ACC112 (cell line): ENCODE measurements around the gene TTC7B.

Experiments used
- H2AFZ ChIP-seq: fragments of 200-600 bp; sonication (generic); one replicate; pipeline ENCODE4 v1.6.0; 2017; ENCODE audit warnings: antibody characterized with exemption, low read length; ENCODE audit not compliant: unreplicated experiment
- H3K27ac ChIP-seq: fragments of 200-600 bp; sonication (generic); 2 replicates; pipeline ENCODE4 v1.5.1; 2014; ENCODE audit warnings: low read depth, mild to moderate bottlenecking, antibody characterized with exemption, low read length, moderate library complexity
- H3K27me3 ChIP-seq: fragments of 200-600 bp; sonication (generic); 2 replicates; pipeline ENCODE4 v1.6.1; 2014; ENCODE audit warnings: mild to moderate bottlenecking, antibody characterized with exemption, low read length, moderate library complexity, mixed read lengths; ENCODE audit not compliant: insufficient read depth
- H3K36me3 ChIP-seq: fragments of 200-600 bp; sonication (generic); 2 replicates; pipeline ENCODE4 v1.6.1; 2016; ENCODE audit warnings: mild to moderate bottlenecking, antibody characterized with exemption, low read length, moderate library complexity, mixed read lengths; ENCODE audit not compliant: insufficient read depth
- H3K4me1 ChIP-seq: fragments of 200-600 bp; sonication (generic); one replicate; pipeline ENCODE4 v1.6.1; 2016; ENCODE audit warnings: low read length, mixed read lengths; ENCODE audit not compliant: insufficient read depth, unreplicated experiment, control insufficient read depth
- H3K4me3 ChIP-seq: fragments of 200-600 bp; sonication (generic); 2 replicates; pipeline ENCODE4 v1.5.1; 2014; ENCODE audit warnings: mild to moderate bottlenecking, low read depth, low read length
- H3K79me2 ChIP-seq: fragments of 200-600 bp; sonication (generic); one replicate; pipeline ENCODE4 v1.6.0; 2016; ENCODE audit warnings: low read length; ENCODE audit not compliant: control insufficient read depth, unreplicated experiment, insufficient read depth

Gene TTC7B

GRCh38 chr14:90630171-90630806, 185.9 kb downstream of the TTC7B start:
- Histone ChIP-seq H3K4me1 (peaks cover 8% of the 10 kb centered on the region), H3K27ac (no peak overlapping the region), H3K36me3 (no peaks in the 10 kb centered on the region), H2AFZ (no peak overlapping the region), H3K79me2 (no peaks in the 10 kb centered on the region), H3K4me3 (no peak overlapping the region), H3K27me3 (no peaks in the 10 kb centered on the region)

DNA sequence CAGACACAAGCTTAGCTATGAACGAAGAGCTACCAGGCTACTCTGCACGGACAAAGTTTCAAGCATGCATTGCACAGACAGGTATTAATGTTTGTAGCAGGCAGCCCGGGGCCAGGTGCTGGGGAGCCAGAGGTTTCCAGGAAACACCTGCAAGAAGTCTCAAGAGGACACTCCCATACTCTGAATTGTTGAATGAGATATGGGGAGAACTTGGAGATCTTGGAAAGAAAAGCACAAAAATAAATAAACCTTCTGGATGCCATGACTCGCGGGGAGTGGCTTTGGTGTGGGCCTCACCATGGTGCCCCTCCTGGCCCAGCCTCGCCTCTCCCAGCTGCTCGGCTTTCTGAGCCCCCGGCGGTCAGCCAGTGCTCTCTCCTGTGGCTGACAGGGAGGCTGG, 186.8 kb downstream of the TTC7B start:
- Histone ChIP-seq H3K27ac (no peak overlapping the region), H3K79me2 (no peaks in the 10 kb centered on the region)

GRCh38 chr14:90628825-90629224, 187.4 kb downstream of the TTC7B start:
- no peaks in the 10 kb centered on the region for H3K79me2 ChIP-seq
- H3K27me3 ChIP-seq = no peaks in the 10 kb centered on the region
- H2AFZ ChIP-seq = no peak overlapping the region
- no peaks in the 10 kb centered on the region for H3K36me3 ChIP-seq
- no peak overlapping the region for H3K4me3 ChIP-seq
- H3K27ac ChIP-seq = no peak overlapping the region
- H3K4me1 ChIP-seq = peaks cover 22% of the 10 kb centered on the region

More for the DNA sequence above, 186.8 kb downstream of the TTC7B start:
- H3K36me3 ChIP-seq = no peaks in the 10 kb centered on the region
- no peak overlapping the region for H2AFZ ChIP-seq
- H3K4me1 ChIP-seq = peaks cover 16% of the 10 kb centered on the region
- H3K27me3 ChIP-seq = no peaks in the 10 kb centered on the region
- H3K4me3 ChIP-seq = no peak overlapping the region

DNA sequence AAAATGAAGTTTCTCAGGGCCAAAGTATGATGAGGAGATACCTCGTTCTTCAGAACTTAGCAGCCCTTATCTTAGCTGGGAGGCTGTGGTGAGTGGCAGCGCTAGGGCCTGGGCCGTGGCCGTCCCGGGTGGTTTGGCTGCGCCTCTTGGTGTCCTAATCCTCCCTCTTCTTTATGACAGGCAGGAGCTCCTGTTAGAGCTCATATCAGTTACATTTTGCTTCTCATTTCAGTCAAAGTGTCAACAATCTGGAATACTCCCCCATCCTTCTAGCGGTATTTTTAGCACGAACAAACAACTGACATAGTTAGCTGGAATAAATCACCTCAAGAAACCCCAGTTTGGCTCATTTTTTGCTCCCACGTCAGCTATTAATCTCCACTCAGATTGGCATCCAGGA, 188.8 kb downstream of the TTC7B start:
- Histone ChIP-seq H2AFZ (no peak overlapping the region), H3K27ac (no peak overlapping the region), H3K4me3 (no peak overlapping the region), H3K4me1 (peaks cover 24% of the 10 kb centered on the region), H3K36me3 (no peaks in the 10 kb centered on the region), H3K27me3 (no peaks in the 10 kb centered on the region), H3K79me2 (no peaks in the 10 kb centered on the region)

GRCh38 chr14:90626550-90626949, 189.7 kb downstream of the TTC7B start:
- H3K4me3 ChIP-seq = no peak overlapping the region
- H3K36me3 ChIP-seq = no peaks in the 10 kb centered on the region
- H2AFZ ChIP-seq = no peak overlapping the region
- H3K27ac ChIP-seq = no peak overlapping the region
- no peaks in the 10 kb centered on the region for H3K27me3 ChIP-seq
- H3K79me2 ChIP-seq = no peaks in the 10 kb centered on the region
- H3K4me1 ChIP-seq = peaks cover 24% of the 10 kb centered on the region

- Histone ChIP-seq H3K4me3 (no peak overlapping the region), H3K27me3 (no peaks in the 10 kb centered on the region)
Measured at GRCh38 chr14:90625445-90625844, 190.8 kb downstream of the TTC7B start.

DNA sequence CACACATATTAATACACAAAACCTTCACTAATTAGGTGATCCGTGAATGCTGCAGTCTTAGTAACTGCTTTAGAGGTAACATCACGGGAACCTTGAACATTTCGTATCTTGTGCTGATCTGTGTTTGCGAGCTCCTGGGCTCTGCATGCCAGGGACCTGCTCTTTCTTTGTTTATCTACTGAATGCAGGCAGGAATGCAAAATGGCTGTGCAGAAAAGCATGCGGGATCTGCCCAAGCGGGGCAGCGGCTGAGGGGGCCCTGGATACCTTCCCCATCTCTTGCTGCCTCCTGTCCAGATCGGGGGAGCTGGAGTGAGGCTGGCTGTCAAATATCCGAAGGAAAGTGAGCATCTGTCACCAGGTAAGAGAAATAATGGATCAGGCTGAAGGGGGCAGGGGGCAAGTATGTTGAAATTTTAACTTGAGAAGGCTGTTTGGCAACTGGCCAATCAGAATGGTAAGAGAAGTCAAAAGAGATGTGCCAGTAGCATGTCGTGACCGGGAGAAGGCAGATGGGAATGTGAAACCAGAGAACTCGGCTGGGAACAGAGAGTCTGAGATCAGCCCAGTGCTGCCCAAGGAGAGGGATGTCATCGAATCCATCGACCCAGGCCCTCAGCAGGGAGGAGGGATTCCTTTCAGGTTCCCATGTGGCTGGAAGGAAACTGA, 191.4 kb downstream of the TTC7B start:
- no peaks in the 10 kb centered on the region for H3K36me3 ChIP-seq
- no peak overlapping the region for H3K27ac ChIP-seq
- peak overlapping the region; percentile 3; the same call in 1 of the 2 replicates for H3K4me3 ChIP-seq
- no peaks in the 10 kb centered on the region for H3K79me2 ChIP-seq
- no peak overlapping the region for H2AFZ ChIP-seq
- peaks cover 24% of the 10 kb centered on the region for H3K4me1 ChIP-seq
- H3K27me3 ChIP-seq = no peaks in the 10 kb centered on the region

More at GRCh38 chr14:90625445-90625844, 190.8 kb downstream of the TTC7B start:
- H2AFZ ChIP-seq = no peak overlapping the region
- no peak overlapping the region for H3K27ac ChIP-seq
- H3K4me1 ChIP-seq = peaks cover 24% of the 10 kb centered on the region
- no peaks in the 10 kb centered on the region for H3K79me2 ChIP-seq
- H3K36me3 ChIP-seq = no peaks in the 10 kb centered on the region

DNA sequence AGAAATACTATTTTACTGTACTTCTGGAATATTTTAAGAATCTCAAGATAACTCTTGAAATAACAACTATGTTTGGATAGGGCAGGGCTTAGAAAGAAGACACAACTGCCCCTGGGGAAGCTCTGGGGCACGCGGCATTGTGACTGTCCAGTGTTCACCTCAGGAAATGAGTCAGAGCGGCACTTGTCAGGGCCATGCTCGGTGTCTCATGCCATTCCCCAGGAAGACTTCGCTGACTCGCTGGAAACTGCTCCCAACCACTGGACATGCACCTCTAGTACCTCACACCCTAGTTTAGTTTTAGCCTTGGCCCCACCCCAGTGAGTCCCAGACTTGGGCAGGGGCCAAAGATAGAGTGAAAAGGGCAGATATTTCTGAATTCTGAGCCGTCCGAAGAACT, 192.0 kb downstream of the TTC7B start:
- H3K4me3 ChIP-seq = peak overlapping the region; percentile 3; the same call in 1 of the 2 replicates
- no peaks in the 10 kb centered on the region for H3K36me3 ChIP-seq
- H3K27ac ChIP-seq = no peak overlapping the region
- peaks cover 24% of the 10 kb centered on the region for H3K4me1 ChIP-seq
- H2AFZ ChIP-seq = no peak overlapping the region
- no peaks in the 10 kb centered on the region for H3K27me3 ChIP-seq
- H3K79me2 ChIP-seq = no peaks in the 10 kb centered on the region

- peaks cover 28% of the 10 kb centered on the region for H3K4me1 ChIP-seq
- H3K36me3 ChIP-seq = no peaks in the 10 kb centered on the region
- H3K79me2 ChIP-seq = no peaks in the 10 kb centered on the region
Measured at GRCh38 chr14:90621201-90621600, 195.0 kb downstream of the TTC7B start.

GRCh38 chr14:90620568-90621077, 195.6 kb downstream of the TTC7B start:
- H3K4me1 ChIP-seq = peaks cover 24% of the 10 kb centered on the region
- no peaks in the 10 kb centered on the region for H3K79me2 ChIP-seq
- H3K27me3 ChIP-seq = no peaks in the 10 kb centered on the region
- no peak overlapping the region for H3K4me3 ChIP-seq
- H3K36me3 ChIP-seq = no peaks in the 10 kb centered on the region
- no peak overlapping the region for H3K27ac ChIP-seq
- no peak overlapping the region for H2AFZ ChIP-seq

More at GRCh38 chr14:90621201-90621600, 195.0 kb downstream of the TTC7B start:
- no peak overlapping the region for H3K4me3 ChIP-seq
- H3K27me3 ChIP-seq = no peaks in the 10 kb centered on the region
- no peak overlapping the region for H3K27ac ChIP-seq
- no peak overlapping the region for H2AFZ ChIP-seq

GRCh38 chr14:90619911-90620310, 196.3 kb downstream of the TTC7B start:
- Histone ChIP-seq H3K79me2 (no peaks in the 10 kb centered on the region), H3K27me3 (no peaks in the 10 kb centered on the region), H3K4me3 (no peak overlapping the region), H3K27ac (no peak overlapping the region), H2AFZ (no peak overlapping the region), H3K36me3 (no peaks in the 10 kb centered on the region), H3K4me1 (peaks cover 17% of the 10 kb centered on the region)
